GM18858 (cell line): ENCODE measurements around the gene PTPRE.

Source experiments
- ATAC-seq: cut with Tn5 transposase; IDR thresholded peaks from one replicate; pipeline ENCODE4 v1.9.1; 2021; ENCODE audit not compliant: unreplicated experiment

Gene PTPRE

GRCh38 chr10:127906548-127907377, at the start of gene PTPRE:
TSS of gene PTPRE (plus strand) at chr10:127907103. CDS start at chr10:128040882, 133,779 bp downstream.
- ATAC-seq, result peak; percentile 57

- no peak for ATAC-seq
Observed at GRCh38 chr10:127860592-127860991, 46.3 kb upstream of the PTPRE start.

- ATAC-seq, result no peak
Observed at GRCh38 chr10:127863231-127863825, 43.6 kb upstream of the PTPRE start.

GRCh38 chr10:127866276-127867013, 40.5 kb upstream of the PTPRE start:
- no peak for ATAC-seq

GRCh38 chr10:127867805-127868204, 39.1 kb upstream of the PTPRE start:
- no peak for ATAC-seq

GRCh38 chr10:127869329-127869728, 37.6 kb upstream of the PTPRE start:
- ATAC-seq, result no peak

GRCh38 chr10:127871631-127872010, 35.3 kb upstream of the PTPRE start:
- no peak for ATAC-seq

GRCh38 chr10:127872011-127872761, 34.7 kb upstream of the PTPRE start:
- ATAC-seq, result no peak

GRCh38 chr10:127872871-127873600, 33.9 kb upstream of the PTPRE start:
- ATAC-seq, result no peak

- ATAC-seq, result no peak
Observed at GRCh38 chr10:127873901-127874470, 32.9 kb upstream of the PTPRE start.

- ATAC-seq, result no peak
Observed at GRCh38 chr10:127874671-127875448, 32.0 kb upstream of the PTPRE start.

GRCh38 chr10:127875449-127875765, 31.5 kb upstream of the PTPRE start:
- no peak for ATAC-seq

GRCh38 chr10:127875916-127876315, 31.0 kb upstream of the PTPRE start:
- ATAC-seq, result no peak

GRCh38 chr10:127877116-127877515, 29.8 kb upstream of the PTPRE start:
- no peak for ATAC-seq

- no peak for ATAC-seq
Observed at GRCh38 chr10:127877699-127878098, 29.2 kb upstream of the PTPRE start.

GRCh38 chr10:127878475-127879055, 28.3 kb upstream of the PTPRE start:
- ATAC-seq, result no peak

GRCh38 chr10:127880557-127880956, 26.3 kb upstream of the PTPRE start:
- ATAC-seq, result no peak

GRCh38 chr10:127881262-127881661, 25.6 kb upstream of the PTPRE start:
- ATAC-seq, result no peak

GRCh38 chr10:127882391-127882790, 24.5 kb upstream of the PTPRE start:
- ATAC-seq, result no peak
